B cell (primary cell): ENCODE data around the gene IL15. TPM values are rescaled to one million over a fixed set of nuclear protein-coding genes. Genes with fewer than 3 reads are reported as not detected.
A peak's percentile ranks its signal among the peaks of the same experiment; 100 is the strongest.
"Not testable (repeated sequence)": the region's sequence is repeated elsewhere in the genome, so short reads cannot be mapped to it uniquely, and the experiment has no call there.

ENCODE experiments used
- ATAC-seq: fragments of 200-7000 bp; cut with Tn5 transposase; one replicate; pipeline ENCODE4 v1.10.0; 2021; ENCODE audit warnings: low read depth, mild to moderate bottlenecking, moderate number of reproducible peaks, moderate library complexity
- CTCF ChIA-PET: fragments of 350-600 bp; sonication (Branson Sonifier 250); formaldehyde crosslinking; loops from one replicate; lab custom pipeline; 2021; ENCODE audit warnings: antibody characterized with exemption, inconsistent platforms; lab: Charles Lee
- POLR2A ChIA-PET: fragments of 350-600 bp; sonication (Branson Sonifier 250); formaldehyde crosslinking; loops from one replicate; lab custom pipeline; 2021; ENCODE audit warnings: antibody characterized with exemption; lab: Charles Lee
- DNase-seq: peaks from one replicate; pipeline ENCODE4 v3.0.0; 2013
- H2AFZ ChIP-seq: 2 replicates; pipeline ENCODE4 v1.6.1; 2012; ENCODE audit warnings: mild to moderate bottlenecking, low read depth, low read length; ENCODE audit not compliant: insufficient read depth, poor library complexity, severe bottlenecking
- H3K27ac ChIP-seq, 2 donors: 1 replicate in 1 of 2; 2 replicates in 1 of 2; pipeline ENCODE4 v1.5.1; 2012 to 2013; ENCODE audit warnings: low read length in 2 of 2, mild to moderate bottlenecking in 2 of 2, moderate library complexity in 1 of 2
- H3K27me3 ChIP-seq, 4 experiments: fragments of 200-600 bp in 1 of 4; sonication (generic) in 1 of 4; replicated peaks in 1 of 4; 1 replicate in 2 of 4; 2 replicates in 2 of 4; pipeline versions ENCODE4 v1.6.1 to v1.7.0; 2013 to 2016; ENCODE audit warnings: low read length in 3 of 4, mild to moderate bottlenecking in 2 of 4, mixed read lengths in 1 of 4, moderate library complexity in 1 of 4; ENCODE audit not compliant: insufficient read depth in 4 of 4, control insufficient read depth in 3 of 4; ENCODE audit errors: control extremely low read depth in 1 of 4
- H3K36me3 ChIP-seq, 2 experiments: replicated peaks in 1 of 2; 1 replicate in 1 of 2; 2 replicates in 1 of 2; pipeline versions ENCODE4 v1.6.1 to v1.7.1; 2013; ENCODE audit warnings: low read length in 1 of 2; ENCODE audit not compliant: insufficient read depth in 2 of 2, control insufficient read depth in 1 of 2; ENCODE audit errors: control extremely low read depth in 1 of 2, extremely low read depth in 1 of 2
- H3K4me1 ChIP-seq, 2 donors: fragments of 200-600 bp in 1 of 2; sonication (generic) in 1 of 2; 1 replicate in 1 of 2; 2 replicates in 1 of 2; pipeline versions ENCODE4 v1.5.1 to v1.6.1; 2013 to 2017; ENCODE audit warnings: low read length in 2 of 2; ENCODE audit not compliant: control insufficient read depth in 2 of 2, insufficient read depth in 2 of 2
- H3K4me2 ChIP-seq: replicated peaks from 2 replicates; pipeline ENCODE3; 2012; ENCODE audit warnings: mild to moderate bottlenecking, low read depth, low read length; ENCODE audit not compliant: poor library complexity, severe bottlenecking
- H3K4me3 ChIP-seq, 5 experiments: fragments of 200-600 bp in 1 of 5; sonication (generic) in 1 of 5; 1 replicate in 3 of 5; 2 replicates in 2 of 5; pipeline versions ENCODE4 v1.5.1 to v1.7.0; 2011 to 2016; ENCODE audit warnings: low read length in 4 of 5, mild to moderate bottlenecking in 4 of 5, low read depth in 2 of 5, control low read depth in 1 of 5, moderate library complexity in 1 of 5; ENCODE audit not compliant: insufficient read depth in 1 of 5; ENCODE audit errors: control extremely low read depth in 1 of 5, extremely low read depth in 1 of 5
- H3K79me2 ChIP-seq: fragments of 200-600 bp; sonication (generic); one replicate; pipeline ENCODE4 v1.6.0; 2016; ENCODE audit warnings: low read length; ENCODE audit not compliant: control insufficient read depth, insufficient read depth
- H3K9ac ChIP-seq: fragments of 200-600 bp; sonication (generic); 2 replicates; pipeline ENCODE4 v1.6.1; 2017; ENCODE audit warnings: mild to moderate bottlenecking, low read length, moderate library complexity
- H3K9me3 ChIP-seq, 3 donors: one replicate each; pipeline versions ENCODE4 v1.6.1 to v1.7.1; 2013; ENCODE audit warnings: low read length in 2 of 3; ENCODE audit not compliant: control insufficient read depth in 2 of 3, insufficient read depth in 1 of 3; ENCODE audit errors: control extremely low read depth in 1 of 3
- H4K20me1 ChIP-seq: 2 replicates; pipeline ENCODE4 v1.6.0; 2012; ENCODE audit warnings: mild to moderate bottlenecking, low read length; ENCODE audit not compliant: insufficient read depth, control insufficient read depth, poor library complexity, severe bottlenecking
- H3K27ac Mint-ChIP-seq: one replicate; pipeline ENCODE4 v1.8.0; 2021; ENCODE audit warnings: mixed read lengths
- H3K27me3 Mint-ChIP-seq: one replicate; pipeline ENCODE4 v1.8.0; 2021; ENCODE audit warnings: mixed read lengths
- H3K4me1 Mint-ChIP-seq: one replicate; pipeline ENCODE4 v1.8.0; 2021; ENCODE audit warnings: mixed read lengths
- H3K4me3 Mint-ChIP-seq: one replicate; pipeline ENCODE4 v1.8.0; 2021; ENCODE audit warnings: mixed read lengths
- H3K9me3 Mint-ChIP-seq: one replicate; pipeline ENCODE4 v1.8.0; 2022; ENCODE audit warnings: mixed read lengths; ENCODE audit not compliant: insufficient read depth
- CTCF ChIP-seq: fragments of 200-600 bp; IDR thresholded peaks from one replicate; pipeline ENCODE4 v1.8.0; 2022; ENCODE audit warnings: antibody characterized with exemption, mild to moderate bottlenecking
- EZH2 ChIP-seq: IDR thresholded peaks from 2 replicates; pipeline ENCODE4 v1.6.1; 2012; ENCODE audit warnings: borderline replicate concordance, low read depth, mild to moderate bottlenecking, moderate library complexity, low read length; ENCODE audit not compliant: insufficient read depth, poor library complexity, severe bottlenecking
- whole genome bisulfite sequencing: methylation state at CpG from one replicate; pipeline ENCODE4 v1.1.5; 2013; ENCODE audit warnings: missing lambda C conversion rate; ENCODE audit not compliant: insufficient coverage; 5-methylcytosine and 5-hydroxymethylcytosine counted together
- intact Hi-C: fragments of 100-400 bp; cut with micrococcal nuclease; formaldehyde crosslinking; loops from one replicate; pipeline ENCODE4 v1.10.0; 2022
- polyA plus RNA-seq: library from polyadenylated mRNA; depleted of rRNA; stranded (reverse); fragments of >200 nt; gene quantifications from 2 replicates; pipeline ENCODE4 v1.2.3, GENCODE V29; 2012
- total RNA-seq, 2 donors: library from RNA; stranded (reverse); fragments of 120-200 nt in 1 of 2; gene quantifications; 1 replicate in 1 of 2; 2 replicates in 1 of 2; pipeline versions ENCODE4 v1.2.3 to v1.2.4, GENCODE V29; 2013 to 2022

IL15 gene
- total and polyA plus RNA-seq, 2 donors (not counting 1 experiment from before 2014, with no cell fraction given) = 6.1 to 11.5 TPM

GRCh38 chr4:141610365-141610764 lies 26.0 kb upstream of the IL15 start:
- Histone ChIP-seq H3K27ac (no peak overlapping the region), H3K36me3 (no peaks in the 10 kb centered on the region), H3K79me2 (no peaks in the 10 kb centered on the region), H3K27me3 (no peaks in the 10 kb centered on the region), H3K4me1 (peaks cover 4 to 6% of the 10 kb centered on the region in 2 donors), H3K4me3 (no peak overlapping the region), H4K20me1 (no peaks in the 10 kb centered on the region), H3K9me3 (peaks cover 0 to 5% (median 0%) of the 10 kb centered on the region in 3 donors), H2AFZ (no peak overlapping the region), H3K4me2 (no peak overlapping the region), H3K9ac (no peak overlapping the region)
- H3K4me1 Mint-ChIP-seq = peaks cover 3% of the 10 kb centered on the region
- no peak overlapping the region for H3K27ac Mint-ChIP-seq
- CTCF ChIA-PET = no interaction called here
- POLR2A ChIA-PET = no interaction called here
- intact Hi-C loops = no loop called here
- no peak for TF ChIP-seq EZH2
- ATAC-seq (no peak), DNase-seq (no peak)
- H3K4me3 Mint-ChIP-seq = no peak overlapping the region
- H3K27me3 Mint-ChIP-seq = peaks cover 3% of the 10 kb centered on the region
- H3K9me3 Mint-ChIP-seq = no peaks in the 10 kb centered on the region

DNA sequence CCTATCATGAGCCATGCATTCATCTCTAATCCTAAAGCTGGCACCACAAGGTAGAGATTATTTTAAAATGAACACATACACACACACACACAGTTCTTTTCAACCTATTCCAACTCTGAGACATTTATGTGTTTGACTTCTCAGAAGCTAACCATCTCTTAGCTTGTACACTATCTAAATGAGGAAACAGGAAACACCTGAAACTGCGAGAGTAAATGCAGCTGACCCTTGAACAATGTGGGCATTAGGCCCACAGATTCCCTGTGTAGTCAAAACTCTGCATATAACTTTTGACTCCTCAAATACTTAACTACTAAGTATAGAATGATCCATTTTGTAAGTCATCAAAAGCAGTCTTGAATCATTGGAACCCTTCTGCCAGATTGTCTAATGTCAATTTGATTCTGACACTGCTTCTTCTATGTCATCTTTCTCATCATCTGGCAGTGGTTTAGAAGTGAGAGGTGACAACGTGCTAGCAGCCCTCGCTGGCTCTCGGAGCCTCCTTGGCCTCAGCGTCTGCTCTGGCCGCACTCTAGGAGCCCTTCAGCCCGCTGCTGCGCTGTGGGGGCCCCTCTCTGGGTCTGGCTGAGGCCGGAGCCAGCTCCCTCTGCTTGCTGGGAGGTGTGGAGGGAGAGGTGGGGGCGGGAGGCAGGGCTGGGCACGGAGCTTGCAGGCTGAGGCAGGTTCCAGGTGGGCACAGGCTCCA lies 21.4 kb upstream of the IL15 start:
- peaks cover 4 to 6% of the 10 kb centered on the region in 2 donors for H3K4me1 ChIP-seq
- DNase-seq (no peak), ATAC-seq (no peak)
- no peaks in the 10 kb centered on the region for H3K36me3 ChIP-seq
- H3K4me3 ChIP-seq = no peak overlapping the region
- H3K9ac ChIP-seq = no peak overlapping the region
- H4K20me1 ChIP-seq = no peaks in the 10 kb centered on the region
- ChIA-PET POLR2A (no interaction called here), CTCF (no interaction called here)
- H3K27ac Mint-ChIP-seq = no peak overlapping the region
- H3K4me3 Mint-ChIP-seq = no peak overlapping the region
- H3K9me3 ChIP-seq = peaks cover 0 to 5% (median 0%) of the 10 kb centered on the region in 3 donors
- TF ChIP-seq CTCF (no peak), EZH2 (no peak)
- no peaks in the 10 kb centered on the region for H3K27me3 ChIP-seq
- intact Hi-C loops = no loop called here
- no peak overlapping the region for H3K27ac ChIP-seq
- no peaks in the 10 kb centered on the region for H3K27me3 Mint-ChIP-seq
- H3K4me1 Mint-ChIP-seq = peaks cover 3% of the 10 kb centered on the region
- H3K9me3 Mint-ChIP-seq = peaks cover 3% of the 10 kb centered on the region
- H3K4me2 ChIP-seq = peak overlapping the region; percentile 3
- WGBS = 82% methylated on average over 11 of the region's 11 CpGs
- H3K79me2 ChIP-seq = no peaks in the 10 kb centered on the region
- H2AFZ ChIP-seq = no peak overlapping the region

GRCh38 chr4:141615587-141615918 lies 20.8 kb upstream of the IL15 start:
- H3K79me2 ChIP-seq, H3K4me2 ChIP-seq, POLR2A ChIA-PET, H3K9ac ChIP-seq, H4K20me1 ChIP-seq, H3K27me3 ChIP-seq, intact Hi-C loops, CTCF ChIA-PET, ATAC-seq, H3K4me1 ChIP-seq, H3K4me1 Mint-ChIP-seq, DNase-seq, H3K9me3 Mint-ChIP-seq, H3K36me3 ChIP-seq, H3K4me3 ChIP-seq, H3K4me3 Mint-ChIP-seq, H3K27ac Mint-ChIP-seq, H3K27ac ChIP-seq, H3K9me3 ChIP-seq, H3K27me3 Mint-ChIP-seq, H2AFZ ChIP-seq: not testable (repeated sequence)
- WGBS = 100% methylated on average over 6 of the region's 8 CpGs
